Ammon's horn (tissue), 1 donor: ENCODE results near the gene NDUFS4.
"Not testable (repeated sequence)": the region's sequence is repeated elsewhere in the genome, so short reads cannot be mapped to it uniquely, and the experiment has no call there.

Experiments
- DNase-seq: peaks from one replicate; pipeline ENCODE4 v3.0.0-alpha.2; 2016; ENCODE audit warnings: low spot score

NDUFS4 gene

GRCh38 chr5:53665313-53665712 lies 104.9 kb downstream of the NDUFS4 start:
- DNase-seq, result not testable (repeated sequence)

- no peak for DNase-seq
These were observed 107.2 kb downstream of the NDUFS4 start for GRCh38 chr5:53667621-53668020.

GRCh38 chr5:53671447-53671846 lies 111.0 kb downstream of the NDUFS4 start:
- no peak for DNase-seq

- DNase-seq, result no peak
These were observed 113.7 kb downstream of the NDUFS4 start for GRCh38 chr5:53674121-53674520.

GRCh38 chr5:53677632-53678031 lies 117.2 kb downstream of the NDUFS4 start:
- DNase-seq, result no peak

- DNase-seq, result no peak
These were observed 118.7 kb downstream of the NDUFS4 start for GRCh38 chr5:53678981-53679660.

- DNase-seq, result no peak
These were observed 120.6 kb downstream of the NDUFS4 start for GRCh38 chr5:53681079-53681478.

GRCh38 chr5:53691014-53691413 lies 130.6 kb downstream of the NDUFS4 start:
- DNase-seq, result no peak

- no peak for DNase-seq
These were observed 134.1 kb downstream of the NDUFS4 start for GRCh38 chr5:53694520-53695022.

- not testable (repeated sequence) for DNase-seq
These were observed 150.0 kb downstream of the NDUFS4 start for GRCh38 chr5:53710405-53710804.

GRCh38 chr5:53712327-53712726 lies 151.9 kb downstream of the NDUFS4 start:
- no peak for DNase-seq

- DNase-seq, result no peak
These were observed 153.7 kb downstream of the NDUFS4 start for GRCh38 chr5:53713978-53714666.

- no peak for DNase-seq
These were observed 154.2 kb downstream of the NDUFS4 start for GRCh38 chr5:53714667-53715010.

- no peak for DNase-seq
These were observed 165.7 kb downstream of the NDUFS4 start for GRCh38 chr5:53726121-53726520.

- DNase-seq, result no peak
These were observed 170.5 kb downstream of the NDUFS4 start for GRCh38 chr5:53730943-53731342.
